Measurements from ENCODE around the gene PDXDC1.
"Not testable (repeated sequence)": the region's sequence is repeated elsewhere in the genome, so short reads cannot be mapped to it uniquely, and the experiment has no call there.

Gene PDXDC1

DNA sequence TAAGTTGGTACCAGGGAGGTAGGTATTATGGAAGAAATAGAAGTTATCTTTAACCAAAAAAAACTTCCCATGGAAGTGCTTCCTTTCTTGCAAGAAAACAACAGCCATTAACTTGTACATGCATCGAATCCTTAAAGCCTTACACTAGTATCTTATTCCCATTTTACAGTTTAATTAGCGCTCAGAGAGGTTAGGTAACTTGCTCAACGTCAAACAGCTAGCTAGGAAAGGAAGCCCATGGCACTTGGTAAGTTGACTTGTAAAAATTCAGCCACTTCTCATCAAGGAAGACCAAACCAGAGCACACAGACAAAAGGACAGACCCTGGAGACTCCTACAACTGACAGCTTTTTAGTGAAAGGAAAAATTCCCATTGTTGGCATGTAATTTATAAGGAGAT lies 84.5 kb downstream of the PDXDC1 start:
- DNase-seq (ENCODE audit: low read depth in 1 of 2, low spot score in 1 of 2) = no peak

GRCh38 chr16:15062085-15062810 lies 87.4 kb downstream of the PDXDC1 start:
- DNase-seq (ENCODE audit: low read depth in 1 of 2, low spot score in 1 of 2) = not testable (repeated sequence)

- DNase-seq (ENCODE audit: low read depth in 1 of 2, low spot score in 1 of 2) = not testable (repeated sequence)
Measured at GRCh38 chr16:15065961-15066360, 91.1 kb downstream of the PDXDC1 start.

GRCh38 chr16:15066690-15067089 lies 91.9 kb downstream of the PDXDC1 start:
- DNase-seq (ENCODE audit: low read depth in 1 of 2, low spot score in 1 of 2) = not testable (repeated sequence)

GRCh38 chr16:15071013-15071412 lies 96.2 kb downstream of the PDXDC1 start:
- not testable (repeated sequence) for DNase-seq (ENCODE audit: low read depth in 1 of 2, low spot score in 1 of 2)

GRCh38 chr16:15071916-15072769 lies 97.3 kb downstream of the PDXDC1 start:
- DNase-seq (ENCODE audit: low read depth in 1 of 2, low spot score in 1 of 2) = not testable (repeated sequence)

- no peak for DNase-seq (ENCODE audit: low read depth in 1 of 2, low spot score in 1 of 2)
Measured at GRCh38 chr16:15073101-15073500, 98.3 kb downstream of the PDXDC1 start.

DNA sequence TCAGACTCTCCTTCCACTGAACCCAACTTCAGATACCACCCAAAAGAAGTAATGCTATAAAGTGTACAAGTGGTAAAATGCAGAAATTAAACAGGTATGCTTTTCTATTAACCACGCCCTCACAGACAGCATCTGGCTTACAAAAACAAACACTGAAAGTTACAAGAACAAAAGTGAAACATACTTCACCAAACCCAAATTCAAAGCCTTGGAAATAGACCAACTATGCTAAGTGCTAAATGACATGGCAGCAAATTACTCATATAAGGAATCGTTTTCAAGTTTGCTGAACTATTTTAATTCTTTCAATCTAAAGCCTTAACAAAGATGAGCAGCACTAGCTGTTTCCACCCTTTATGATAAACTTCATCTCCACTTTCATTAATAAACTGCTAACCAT lies 101.3 kb downstream of the PDXDC1 start:
- DNase-seq (ENCODE audit: low read depth in 1 of 2, low spot score in 1 of 2) = not testable (repeated sequence)

DNA sequence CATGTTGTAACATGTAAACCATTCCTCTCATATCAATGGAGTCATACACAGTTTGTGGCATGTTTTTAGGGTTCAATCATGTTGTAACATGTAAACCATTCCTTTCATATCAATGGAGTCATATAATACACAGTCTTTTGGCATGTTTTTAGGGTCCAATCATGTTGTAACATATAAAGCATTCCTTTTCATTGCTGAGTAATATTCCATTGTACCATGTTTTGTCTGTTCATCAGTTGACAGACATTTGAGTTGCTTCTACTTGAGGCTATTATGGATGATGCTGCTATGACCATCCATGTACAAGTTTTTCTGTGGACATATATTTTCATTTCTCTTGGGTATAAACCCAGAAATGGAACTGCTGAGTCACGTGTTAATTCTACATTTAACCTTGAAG lies 106.1 kb downstream of the PDXDC1 start:
- DNase-seq (ENCODE audit: low read depth in 1 of 2, low spot score in 1 of 2) = not testable (repeated sequence)

DNA sequence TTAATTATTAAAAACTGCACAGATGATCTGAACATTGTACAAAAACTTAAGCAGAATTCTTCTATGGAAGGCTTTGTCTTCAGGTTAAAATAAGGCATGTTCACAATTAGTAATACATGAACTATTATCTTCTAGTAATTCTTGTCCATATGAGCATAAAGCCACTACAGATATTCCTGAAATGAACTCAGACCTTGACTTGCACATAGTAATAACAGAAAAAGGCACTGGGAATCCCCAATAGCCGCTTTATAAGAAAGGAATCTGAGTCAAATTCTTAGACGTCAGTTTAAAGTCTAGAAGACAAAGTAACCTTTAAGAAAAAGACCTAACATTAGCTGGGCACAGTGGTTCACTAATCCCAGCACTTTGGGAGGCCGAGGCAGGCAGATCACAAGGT lies 108.0 kb downstream of the PDXDC1 start:
- DNase-seq (ENCODE audit: low read depth in 1 of 2, low spot score in 1 of 2) = not testable (repeated sequence)

- DNase-seq (ENCODE audit: low read depth in 1 of 2, low spot score in 1 of 2) = not testable (repeated sequence)
Measured at GRCh38 chr16:15090663-15091269, 115.9 kb downstream of the PDXDC1 start.

GRCh38 chr16:15093571-15093954 lies 118.7 kb downstream of the PDXDC1 start:
- not testable (repeated sequence) for DNase-seq (ENCODE audit: low read depth in 1 of 2, low spot score in 1 of 2)

DNA sequence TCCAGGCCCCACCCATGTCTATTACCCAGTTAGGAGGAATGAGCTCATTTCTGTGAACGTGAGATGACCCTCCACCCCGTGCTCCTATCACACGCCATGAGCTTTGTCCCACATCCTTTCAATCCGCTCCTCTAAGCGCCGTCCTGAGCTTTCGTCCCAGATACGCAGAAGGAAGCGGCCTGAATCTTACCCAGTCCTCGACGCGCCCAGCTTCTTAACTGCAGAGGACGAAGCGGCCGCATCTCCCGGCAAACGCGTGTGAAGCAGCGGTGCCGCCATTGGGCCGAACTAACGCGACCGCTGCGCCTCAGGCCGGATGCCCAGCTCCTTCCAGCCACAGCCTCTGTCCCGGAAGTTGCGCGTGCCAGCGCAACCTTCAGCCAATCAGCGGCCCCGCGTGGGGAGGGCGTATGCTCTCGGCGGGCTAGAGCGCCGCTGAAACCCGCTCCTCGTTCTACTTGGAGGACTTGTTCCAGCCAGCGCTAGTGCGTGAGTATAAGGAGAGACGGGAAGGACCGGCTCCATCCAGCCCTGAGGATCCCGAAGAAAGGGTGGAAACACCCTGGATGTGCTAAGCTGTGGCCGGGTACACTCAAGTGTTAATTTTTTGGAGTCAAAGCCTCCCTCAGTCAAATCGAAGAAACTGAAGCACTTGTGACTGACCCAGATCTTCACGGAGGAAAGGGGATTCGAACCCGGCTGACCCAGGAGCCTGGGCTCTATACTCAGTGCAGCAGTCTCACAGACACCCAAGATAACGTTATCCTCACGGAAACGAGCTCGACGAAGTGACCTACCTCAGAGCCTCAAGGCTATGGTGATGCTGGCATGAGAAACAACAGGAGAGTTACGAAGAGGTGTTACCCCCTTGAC lies 119.4 kb downstream of the PDXDC1 start, which contains the start of gene RRN3:
RRN3 (minus strand) TSS at position 318 of the 873 bp plus-strand sequence; CDS start at position 279, 39 bp downstream.
- DNase-seq (ENCODE audit: low read depth in 1 of 2, low spot score in 1 of 2) = peak; percentile 65 to 79

- not testable (repeated sequence) for DNase-seq (ENCODE audit: low read depth in 1 of 2, low spot score in 1 of 2)
Measured at GRCh38 chr16:15096583-15096972, 121.8 kb downstream of the PDXDC1 start.

DNA sequence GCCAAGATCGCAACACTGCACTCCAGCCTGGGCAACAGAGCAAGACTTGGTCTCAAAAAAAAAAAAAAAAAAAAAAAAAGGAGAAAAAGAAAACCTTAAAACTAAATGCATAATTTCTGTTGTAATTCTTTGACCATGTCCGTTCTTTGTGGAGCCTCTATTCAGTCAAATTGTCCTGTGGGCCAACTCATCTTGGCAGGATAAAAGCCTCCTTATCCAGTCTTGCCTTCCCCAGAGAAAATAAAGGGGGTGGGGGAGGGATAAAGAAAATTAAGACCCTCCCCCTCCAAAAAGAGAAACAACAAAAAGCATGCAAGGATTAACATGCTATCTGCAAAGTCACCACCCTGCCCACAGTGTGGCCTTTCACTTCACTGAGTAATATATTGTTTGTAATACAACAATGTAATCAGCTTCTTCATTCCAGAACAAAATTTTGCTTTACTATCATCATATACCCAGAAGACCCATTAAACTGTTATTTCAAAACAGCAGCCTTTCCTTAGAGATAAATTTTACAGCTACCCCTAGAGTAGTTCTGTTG lies 124.6 kb downstream of the PDXDC1 start:
- DNase-seq (ENCODE audit: low read depth in 1 of 2, low spot score in 1 of 2) = not testable (repeated sequence)

DNA sequence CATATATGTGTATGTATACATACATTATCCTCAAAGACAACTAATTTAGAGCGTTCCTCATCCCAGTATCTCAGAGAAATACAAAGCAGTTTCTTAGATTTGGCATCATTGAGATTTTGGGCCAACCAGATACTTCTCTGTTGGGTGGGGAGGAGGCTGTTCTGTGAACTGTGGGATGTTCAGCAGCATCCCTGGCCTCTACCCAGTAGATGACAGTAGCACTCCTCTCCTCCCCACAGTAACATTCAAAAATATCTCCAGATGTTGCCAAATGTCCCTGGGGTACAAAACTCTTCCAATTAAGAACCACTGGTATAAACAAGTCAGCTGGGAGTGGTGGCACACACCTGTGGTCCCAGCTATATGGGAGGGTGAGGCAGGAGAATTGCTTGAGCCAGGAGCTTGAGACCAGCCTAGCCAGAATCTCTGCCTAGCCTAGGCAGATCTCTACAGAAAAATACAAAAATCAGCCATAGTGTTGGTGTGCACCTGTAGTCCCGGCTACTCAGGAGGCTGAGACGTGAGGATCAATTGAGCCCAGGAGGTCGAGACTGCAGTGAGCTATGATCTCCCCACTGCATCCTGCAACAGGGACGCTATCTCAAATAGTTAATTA lies 125.7 kb downstream of the PDXDC1 start:
- DNase-seq (ENCODE audit: low read depth in 1 of 2, low spot score in 1 of 2) = not testable (repeated sequence)

DNA sequence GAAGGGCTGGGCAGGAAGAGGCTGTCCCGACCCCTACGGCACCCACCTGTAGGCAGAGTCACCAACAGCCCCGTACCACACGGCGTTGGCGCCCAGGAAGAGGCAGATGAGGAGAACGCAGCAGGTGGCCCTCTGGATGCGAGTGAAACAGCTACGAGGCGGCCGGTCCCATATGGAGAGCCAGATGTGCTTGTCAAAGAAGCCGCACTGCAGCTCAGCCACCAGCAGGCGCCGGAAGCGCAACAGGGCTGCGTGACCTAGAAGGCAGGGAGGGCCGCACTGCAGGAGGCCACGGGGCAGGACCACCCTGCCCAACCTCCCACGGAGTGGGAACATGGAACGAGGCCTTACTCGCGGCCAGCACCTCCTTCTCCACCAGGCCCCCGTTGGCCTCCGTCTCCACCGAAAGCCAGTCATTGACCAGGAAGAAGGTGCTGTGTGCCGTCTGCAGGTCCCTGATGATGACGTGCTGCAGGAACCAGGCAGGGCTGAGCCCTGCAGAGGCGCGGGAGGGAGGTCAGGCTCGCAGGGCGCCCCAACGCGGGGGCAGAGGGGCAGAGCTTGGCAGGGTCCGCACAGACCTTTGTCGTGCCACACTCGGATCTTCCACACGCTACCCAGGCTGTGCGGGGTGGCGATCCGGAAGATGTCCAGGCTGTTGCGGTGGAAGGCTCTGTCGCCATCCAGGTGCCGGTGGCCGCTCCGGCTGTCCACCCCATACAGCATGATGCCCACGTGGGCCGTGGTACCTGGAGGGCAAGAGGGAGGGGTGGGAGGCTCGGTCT lies 153.0 kb downstream of the PDXDC1 start:
- DNase-seq (ENCODE audit: low read depth in 1 of 2, low spot score in 1 of 2) = not testable (repeated sequence)

- DNase-seq (ENCODE audit: low read depth in 1 of 2, low spot score in 1 of 2) = not testable (repeated sequence)
Measured at GRCh38 chr16:15130256-15130932, 155.6 kb downstream of the PDXDC1 start.

All from stimulated activated CD4-positive, alpha-beta T cell treated with anti-CD3 and anti-CD28 coated beads, Interleukin-15, amount 100 ng/mL, for 1 hour (primary cell).